Activated CD4-positive, alpha-beta T cell treated with anti-CD3 and anti-CD28 coated beads for 48 hours (primary cell): ENCODE data around the gene AGAP5.
A peak's percentile ranks its signal among the peaks of the same experiment; 100 is the strongest.

Experiments used
- DNase-seq: peaks from one replicate; pipeline ENCODE4 v3.0.0-alpha.2; 2020

AGAP5 gene

DNA sequence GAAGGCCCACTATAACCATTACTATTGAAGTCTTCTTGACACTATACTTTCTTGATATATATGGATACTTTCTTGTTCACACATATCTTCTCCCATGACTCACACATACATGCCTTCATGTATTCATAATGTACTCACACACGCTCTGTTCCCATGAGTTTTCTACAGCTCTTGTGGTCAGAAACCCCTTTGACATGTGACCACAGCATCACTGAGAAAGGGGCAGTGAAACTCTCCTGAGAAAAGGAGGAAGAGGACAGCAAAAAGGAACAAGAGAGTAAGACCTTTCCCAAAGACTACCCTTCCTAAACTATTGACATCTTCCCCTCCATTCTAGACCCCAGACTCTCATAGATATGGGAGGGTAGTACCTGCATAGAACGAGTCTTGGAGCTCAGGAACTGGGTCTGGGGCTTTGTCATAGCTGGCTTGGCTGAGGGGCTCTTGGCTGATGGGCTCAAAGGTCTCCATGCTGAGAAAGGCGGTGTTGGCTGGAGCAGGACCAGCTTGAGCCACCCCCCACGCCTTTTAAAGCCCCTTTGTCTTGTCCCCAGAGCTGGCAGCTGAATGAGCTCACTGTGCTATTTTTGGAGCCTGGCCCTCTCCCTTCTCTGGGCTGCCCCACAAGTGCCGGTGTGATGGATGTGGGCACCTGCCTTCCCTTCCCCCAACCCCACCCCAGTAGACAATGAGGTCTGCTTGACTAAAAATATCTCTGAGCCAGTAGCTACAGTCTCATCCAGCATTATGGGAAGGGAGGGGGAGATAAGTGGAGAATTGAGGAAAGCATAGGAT is 47.2 kb downstream of the AGAP5 start:
- DNase-seq, result no peak

DNA sequence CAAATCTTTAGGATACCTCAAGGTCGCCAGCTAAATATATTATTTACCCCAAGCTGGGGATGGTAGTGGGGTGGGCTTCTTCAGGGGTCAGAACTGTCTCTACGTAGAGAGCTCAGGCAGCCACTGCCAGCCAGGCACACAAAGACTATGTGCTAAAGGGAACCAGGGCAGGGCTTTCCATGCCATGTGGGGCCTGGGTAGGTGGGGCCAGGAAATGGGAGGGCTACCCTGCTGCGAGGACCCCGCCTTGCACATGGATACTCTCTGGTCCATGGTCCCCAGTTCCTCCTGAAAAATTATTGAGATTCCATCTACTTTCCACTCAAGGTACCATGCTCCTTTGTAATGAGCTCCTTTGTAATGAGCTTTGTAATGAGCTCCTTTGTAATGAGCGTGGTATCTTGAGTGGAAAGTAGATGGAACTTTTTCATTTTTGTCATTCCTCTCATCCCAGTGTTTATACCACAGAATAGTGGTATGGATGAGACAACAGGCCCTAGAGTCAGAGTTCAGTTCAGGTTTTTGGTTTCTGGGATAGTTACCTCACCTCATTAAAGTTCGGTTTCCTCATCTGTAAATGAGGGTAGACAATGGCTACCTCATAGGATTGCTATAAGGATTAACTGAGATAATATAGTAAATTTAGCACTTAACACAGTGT is 47.9 kb downstream of the AGAP5 start:
- DNase-seq, result no peak

DNA sequence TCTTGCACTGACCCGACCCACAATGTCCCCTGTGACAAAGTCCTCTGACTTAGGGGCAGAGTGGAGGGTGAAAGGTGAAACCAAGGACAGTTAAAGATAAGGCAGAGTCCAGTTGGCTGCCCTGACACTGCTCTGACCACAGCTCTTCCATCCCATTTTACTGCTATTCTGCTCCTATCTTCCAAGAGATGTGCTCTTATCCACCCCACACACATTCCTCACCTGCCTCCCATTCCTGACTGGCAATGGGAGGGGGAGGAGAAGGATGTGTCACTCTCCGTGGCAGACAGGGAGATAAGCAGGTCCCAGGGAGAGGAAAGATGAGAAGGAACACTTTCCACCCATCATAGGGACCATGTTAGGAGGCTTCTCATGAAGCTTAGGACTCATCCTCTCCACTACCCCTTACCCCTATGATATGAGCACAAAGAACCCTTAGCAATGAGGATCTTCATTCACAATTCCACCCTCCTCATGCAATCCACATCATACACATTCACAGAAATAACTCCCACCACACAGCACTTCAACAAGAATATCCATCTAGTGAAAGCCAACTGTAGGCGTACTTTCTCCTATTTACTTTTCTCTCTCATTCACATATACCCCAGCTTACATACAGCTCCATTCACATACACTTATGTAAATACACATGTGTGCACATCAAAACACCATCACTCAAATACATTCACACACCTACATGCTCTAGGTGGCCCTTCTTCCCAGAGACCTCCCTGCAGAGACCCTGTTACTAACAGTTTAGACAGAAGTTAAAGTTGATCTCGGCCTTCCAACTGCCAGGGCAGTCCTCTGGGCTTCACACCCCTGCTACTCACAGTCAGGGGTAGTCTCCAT is 48.7 kb downstream of the AGAP5 start:
- DNase-seq, result no peak

DNA sequence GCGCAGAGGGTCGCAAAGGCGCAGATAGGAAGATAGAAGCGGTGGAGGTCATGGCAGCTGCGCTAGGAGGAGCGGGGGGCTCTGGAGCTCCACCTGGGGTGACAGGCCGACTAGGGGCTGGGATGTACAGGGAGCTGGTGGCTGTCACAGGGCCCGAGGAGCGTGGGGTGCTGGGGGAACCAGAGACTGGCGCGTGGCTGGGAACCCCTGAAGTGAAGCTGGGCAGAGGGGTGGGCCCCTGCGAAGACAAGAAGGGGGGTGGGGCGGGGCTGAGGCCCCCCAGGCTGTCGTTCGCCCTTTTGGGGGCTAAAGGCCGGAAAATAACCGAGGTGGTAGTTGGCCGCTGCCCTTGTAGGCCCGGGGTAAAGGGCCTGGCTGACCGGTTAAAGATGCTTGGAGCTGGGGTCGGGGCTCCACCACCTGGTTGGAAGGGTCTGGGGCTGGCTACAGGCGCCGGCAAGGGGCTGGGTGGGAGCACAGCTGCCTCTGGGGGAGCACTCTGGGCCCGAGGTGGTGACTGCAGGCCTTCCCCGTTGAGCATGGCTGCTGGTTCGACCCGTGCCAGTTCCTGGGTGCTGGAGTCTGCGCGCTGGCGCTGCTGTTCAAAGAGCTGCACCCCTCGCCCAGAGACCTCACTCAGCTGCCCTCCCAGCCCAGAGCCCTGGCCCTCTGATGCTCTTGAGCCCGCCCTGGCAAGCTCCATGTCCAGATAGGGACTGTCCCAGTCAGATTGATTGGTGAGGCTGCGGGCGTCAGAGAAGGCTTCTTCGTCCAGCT is 49.8 kb downstream of the AGAP5 start:
- no peak for DNase-seq

DNA sequence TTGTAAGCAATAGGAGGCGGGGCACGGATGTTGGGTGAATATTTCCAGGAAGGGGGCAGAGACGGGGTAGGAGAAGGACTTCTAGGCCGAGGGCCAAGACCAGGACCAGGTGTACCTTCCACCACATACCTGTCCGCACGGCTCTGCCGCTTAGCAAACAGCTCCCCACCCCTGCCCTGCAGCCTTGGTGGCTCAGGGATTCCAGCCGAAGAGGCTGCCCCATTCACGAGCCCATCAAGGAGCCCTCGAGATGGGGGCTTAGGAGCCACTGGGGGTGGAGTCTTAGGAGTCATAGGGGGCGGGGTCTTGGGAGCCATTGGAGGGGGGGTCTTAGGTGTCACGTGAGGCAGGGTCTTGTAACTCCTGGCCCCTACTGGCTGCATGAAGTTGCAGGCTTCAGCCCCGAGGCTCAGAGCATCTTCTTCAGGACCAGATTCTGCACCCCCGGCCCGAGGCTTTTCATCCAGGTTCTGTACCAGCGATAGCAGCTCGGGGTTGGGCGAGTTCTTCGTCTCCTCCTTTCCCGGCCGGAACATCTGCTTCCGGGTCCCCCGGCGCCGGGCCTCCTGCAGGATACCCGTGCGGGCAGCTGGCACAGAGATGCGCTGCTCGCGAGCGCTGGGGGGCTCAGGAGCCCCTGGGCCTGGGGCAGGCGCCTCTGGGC is 50.6 kb downstream of the AGAP5 start:
- peak; percentile 40 for DNase-seq

DNA sequence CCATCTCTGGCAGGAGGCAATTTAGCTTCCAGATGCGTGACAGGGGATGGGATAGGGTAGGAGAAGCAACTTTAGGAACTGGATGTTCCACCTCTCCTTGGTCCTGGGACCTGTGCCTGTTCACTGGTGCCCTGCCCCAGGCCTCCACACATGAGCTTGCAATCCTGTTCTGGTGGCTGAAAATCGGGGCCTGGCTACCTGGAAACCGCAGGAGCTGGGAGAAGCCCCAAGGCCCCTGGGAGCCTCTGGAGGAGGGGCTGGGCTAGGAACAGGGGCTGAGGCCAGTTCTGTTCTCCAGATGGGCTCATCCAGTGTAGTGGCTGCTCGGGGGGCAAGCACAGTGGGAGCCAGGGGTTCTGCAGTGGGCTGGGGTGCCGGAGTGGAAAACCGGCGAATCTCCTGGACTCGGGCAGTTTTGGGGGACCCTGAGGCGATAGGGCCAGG is 51.3 kb downstream of the AGAP5 start:
- no peak for DNase-seq

DNA sequence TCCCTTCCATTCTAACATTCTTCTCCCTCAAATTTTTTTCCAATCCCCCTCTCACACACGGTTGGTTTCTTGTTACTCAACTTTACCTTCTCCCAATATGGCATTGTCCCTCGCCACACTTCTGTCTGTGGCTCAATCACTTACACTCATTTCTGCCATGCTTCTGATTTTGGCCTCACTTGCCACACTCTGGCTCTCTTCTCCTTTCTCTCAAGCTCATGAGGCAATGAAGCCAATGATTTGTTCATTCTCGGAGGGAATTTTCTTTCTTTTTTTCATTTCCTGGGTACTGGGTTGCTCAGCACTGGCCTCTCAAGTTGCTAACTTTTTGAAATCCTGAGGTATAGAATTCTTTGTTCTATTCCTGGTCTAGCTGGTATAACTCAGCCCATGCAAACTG is 52.7 kb downstream of the AGAP5 start:
- DNase-seq, result no peak

DNA sequence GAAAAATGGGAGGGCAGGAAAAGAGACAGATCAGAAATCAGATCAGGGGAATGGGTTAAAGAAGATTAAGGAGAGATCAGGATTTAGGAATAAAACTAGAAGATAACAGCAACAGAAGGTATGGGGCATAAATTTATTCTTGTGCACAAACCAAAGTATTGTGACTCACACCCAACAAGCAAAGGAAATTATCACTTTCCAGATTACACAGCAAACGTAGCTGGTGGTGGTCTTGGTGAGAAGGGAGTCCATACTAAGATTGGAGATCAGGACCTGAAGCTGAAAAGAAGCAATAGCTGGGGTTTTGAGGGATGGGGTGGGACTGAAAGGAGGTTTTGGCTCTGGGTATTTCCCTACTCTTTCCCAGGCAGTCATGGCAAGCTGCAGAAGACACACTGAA is 53.1 kb downstream of the AGAP5 start:
- DNase-seq, result no peak

DNA sequence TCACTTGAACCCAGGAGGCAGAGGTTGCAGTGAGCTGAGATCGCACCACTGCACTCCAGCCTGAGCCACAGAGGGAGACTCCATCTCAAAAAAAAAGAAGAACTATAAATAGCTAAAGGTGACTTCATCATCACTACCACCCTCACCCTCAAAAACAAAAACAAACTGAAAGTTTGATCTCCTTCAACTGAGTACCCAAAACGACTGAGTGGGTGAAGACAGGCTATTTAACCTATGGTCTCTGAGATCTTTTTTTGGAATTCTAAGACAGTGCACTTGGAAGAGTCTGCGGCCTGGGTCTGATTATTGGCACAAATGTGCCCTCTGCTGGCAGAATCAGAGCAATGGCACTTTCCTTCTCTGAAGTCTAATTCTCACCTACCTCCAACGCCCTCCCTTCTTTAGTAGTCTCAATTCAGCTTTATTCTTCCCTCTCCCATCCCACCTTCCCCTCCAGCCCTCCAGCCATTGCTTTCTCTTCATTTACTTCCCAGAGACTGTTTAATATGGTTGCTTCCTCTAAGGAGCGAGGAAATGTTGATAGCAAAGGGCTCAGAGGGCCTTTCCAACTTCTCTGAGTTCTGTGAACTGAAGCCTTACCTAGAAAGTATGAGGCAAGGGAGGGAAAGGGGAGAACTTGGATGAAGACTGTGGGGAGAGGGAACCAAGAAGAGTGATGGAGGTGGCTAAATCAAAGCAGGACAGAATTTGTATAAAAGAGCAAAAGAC is 53.7 kb downstream of the AGAP5 start:
- peak; percentile 54 for DNase-seq

DNA sequence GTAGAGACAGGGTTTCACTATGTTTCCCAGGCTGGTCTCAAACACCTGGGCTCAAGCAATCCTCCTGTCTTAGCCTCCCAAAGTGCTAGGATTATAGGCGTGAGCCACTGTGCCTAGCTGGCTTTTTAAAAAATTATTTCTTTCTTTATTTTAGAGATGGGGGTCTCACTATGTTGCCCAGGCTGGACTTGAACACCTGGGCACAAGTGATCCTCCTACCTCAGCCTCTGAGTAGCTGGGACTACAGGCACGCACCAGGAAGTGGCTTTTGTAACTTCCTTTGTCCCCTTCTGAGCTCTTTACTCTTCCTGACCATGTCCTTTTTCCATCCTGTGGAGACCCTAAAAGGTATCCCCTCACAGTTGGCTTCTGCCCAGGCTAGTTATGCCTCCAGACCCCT is 54.5 kb downstream of the AGAP5 start:
- DNase-seq, result no peak

DNA sequence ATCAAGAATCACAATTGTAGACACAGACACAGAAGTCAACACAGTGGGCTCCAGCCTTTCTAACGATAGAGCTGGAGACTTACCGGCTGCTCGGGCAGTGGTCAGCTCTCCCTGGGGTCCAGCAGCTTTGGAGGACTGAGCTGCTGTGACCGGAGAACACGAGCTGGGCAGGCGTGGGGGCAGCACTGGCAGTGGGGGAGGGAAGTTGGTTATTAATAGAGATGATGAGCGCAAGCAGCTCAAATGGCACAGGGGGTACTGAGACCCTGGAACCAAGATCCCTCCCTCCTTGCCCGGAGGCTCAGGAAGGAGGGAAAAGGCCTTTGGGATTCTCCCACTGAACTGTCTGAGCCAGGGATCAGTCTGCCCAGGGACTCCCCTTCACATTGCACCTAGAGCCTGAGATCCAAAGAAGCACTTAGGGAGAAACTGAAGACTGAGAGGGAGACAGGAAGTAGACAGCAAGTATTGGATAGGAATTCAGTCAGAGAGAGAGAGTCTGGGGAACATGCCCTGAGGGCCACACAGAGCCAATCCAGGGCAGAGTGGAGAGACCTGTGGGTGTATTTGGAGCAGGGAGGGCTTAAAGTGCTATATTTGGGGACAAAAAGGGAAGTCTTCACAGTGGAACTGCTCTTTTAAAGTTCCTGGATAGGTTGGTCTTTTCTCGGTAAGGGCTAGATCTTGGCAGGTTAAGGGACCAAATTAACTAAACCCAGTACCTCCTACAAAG is 56.4 kb downstream of the AGAP5 start, which contains the start of gene MYOZ1:
TSS of gene MYOZ1 (minus strand) at position 147 of the 733 bp plus-strand sequence. CDS start 1,457 bp downstream, outside the sequence.
- no peak for DNase-seq

DNA sequence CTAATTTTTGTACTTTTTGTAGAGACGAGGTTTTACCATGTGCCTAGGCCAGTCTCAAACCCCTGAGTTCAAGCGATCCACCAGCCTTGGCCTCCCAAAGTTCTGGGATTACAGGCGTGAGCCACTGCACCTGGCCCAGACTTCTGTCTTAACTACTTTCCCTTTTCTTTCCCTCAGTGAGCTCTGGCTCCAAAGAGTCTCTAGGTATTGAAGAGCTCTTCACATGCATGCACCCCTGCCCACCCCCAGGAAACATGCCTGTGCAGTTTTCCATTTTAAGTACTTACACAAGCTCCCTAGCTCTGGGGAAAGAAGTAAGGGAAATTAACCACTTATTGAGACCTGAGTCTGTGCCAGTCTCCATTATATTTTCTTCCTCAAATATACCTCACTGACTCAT is 58.6 kb downstream of the AGAP5 start:
- DNase-seq, result no peak

DNA sequence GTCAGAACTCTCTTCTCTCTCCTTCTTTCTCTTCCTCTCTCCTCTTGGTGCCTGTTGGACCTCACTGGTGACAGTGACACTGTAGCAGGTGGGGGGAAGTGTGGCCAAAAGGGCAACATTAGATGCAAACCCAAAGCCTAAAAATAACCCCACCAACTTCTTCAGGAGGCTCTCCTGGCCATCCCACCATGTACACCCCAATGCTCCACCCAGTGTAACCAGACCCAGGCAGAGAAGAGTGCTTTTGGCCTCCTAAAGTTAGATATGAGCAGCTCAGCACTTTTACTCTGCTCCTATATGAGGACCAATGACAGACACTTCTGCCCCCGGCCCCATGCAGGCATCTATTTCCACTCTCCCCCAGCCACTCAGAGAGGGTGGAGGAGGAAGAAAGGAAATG is 62.1 kb downstream of the AGAP5 start:
- no peak for DNase-seq

DNA sequence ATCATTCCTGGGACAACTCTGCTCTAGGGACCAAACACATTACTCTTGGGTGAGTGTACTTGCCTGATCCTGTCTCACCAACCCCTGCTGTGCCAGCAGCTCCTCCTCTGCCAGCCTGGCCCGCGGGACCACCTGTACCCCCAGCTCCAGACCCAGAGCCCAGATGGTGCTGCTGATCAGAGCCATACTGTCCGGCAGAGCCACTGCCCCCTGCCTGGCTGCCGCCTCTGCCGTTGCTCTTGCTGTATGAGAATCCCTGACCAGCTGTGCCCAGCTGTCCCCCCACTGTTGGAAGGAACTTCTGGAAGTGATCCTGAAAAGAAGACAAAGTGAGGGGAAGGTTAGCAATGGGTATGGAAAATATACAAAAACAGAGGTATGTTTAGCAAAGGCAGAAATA is 63.5 kb downstream of the AGAP5 start:
- DNase-seq, result no peak

DNA sequence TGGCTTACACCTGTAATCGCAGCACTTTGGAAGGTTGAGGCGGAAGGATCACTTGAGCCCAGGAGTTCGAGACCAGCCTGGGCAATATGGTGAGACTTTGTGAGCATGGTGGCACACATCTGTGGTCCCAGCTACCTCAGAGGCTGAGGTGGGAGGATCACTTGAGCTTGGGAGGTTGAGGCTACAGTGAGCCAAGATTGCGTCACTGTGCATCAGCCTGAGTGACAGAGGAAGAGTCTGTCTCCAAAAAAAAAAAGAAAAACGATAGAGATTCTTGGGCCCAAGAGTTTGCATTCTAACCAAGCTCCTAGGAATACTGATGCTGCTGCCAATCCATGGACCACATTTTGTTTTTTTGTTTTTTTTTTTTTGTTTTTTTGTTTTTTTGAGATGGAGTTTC is 68.7 kb downstream of the AGAP5 start:
- DNase-seq, result no peak

DNA sequence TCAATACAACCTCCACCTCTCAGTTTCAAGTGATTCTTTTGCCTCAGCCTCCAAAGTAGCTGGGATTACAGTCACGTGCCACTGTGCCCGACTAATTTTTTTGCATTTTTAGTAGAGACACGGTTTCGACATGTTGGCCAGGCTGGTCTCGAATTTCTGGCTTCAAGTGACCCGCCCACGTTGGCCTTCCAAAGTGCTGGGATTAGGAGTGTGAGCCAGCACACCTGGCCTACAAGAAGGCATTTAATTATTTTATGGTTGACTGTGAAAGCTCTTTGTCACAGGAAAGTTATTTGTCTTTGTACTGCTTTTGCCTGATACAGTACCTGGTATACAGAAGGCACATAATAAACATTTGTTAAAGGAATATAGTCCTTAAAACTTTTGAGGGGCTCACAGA is 69.5 kb downstream of the AGAP5 start:
- DNase-seq, result no peak

DNA sequence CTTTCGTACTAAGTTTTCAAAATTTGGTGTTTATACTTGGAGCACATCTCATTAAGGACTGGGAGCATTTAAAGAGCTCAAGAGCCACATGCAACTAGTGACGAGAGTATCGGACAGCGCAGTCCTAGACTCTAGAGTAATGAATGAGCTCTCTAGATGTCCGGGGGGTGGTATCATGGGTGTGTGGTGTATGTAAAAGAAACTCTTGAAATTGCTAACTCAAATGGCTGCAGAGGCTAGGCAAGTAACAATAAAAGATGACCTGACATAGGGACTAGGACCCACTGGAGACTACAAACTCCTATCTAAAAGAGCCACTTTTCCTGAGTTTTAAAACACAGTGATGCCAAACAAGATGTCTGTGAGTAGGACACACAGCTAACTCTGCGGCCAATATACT is 70.6 kb downstream of the AGAP5 start:
- no peak for DNase-seq

DNA sequence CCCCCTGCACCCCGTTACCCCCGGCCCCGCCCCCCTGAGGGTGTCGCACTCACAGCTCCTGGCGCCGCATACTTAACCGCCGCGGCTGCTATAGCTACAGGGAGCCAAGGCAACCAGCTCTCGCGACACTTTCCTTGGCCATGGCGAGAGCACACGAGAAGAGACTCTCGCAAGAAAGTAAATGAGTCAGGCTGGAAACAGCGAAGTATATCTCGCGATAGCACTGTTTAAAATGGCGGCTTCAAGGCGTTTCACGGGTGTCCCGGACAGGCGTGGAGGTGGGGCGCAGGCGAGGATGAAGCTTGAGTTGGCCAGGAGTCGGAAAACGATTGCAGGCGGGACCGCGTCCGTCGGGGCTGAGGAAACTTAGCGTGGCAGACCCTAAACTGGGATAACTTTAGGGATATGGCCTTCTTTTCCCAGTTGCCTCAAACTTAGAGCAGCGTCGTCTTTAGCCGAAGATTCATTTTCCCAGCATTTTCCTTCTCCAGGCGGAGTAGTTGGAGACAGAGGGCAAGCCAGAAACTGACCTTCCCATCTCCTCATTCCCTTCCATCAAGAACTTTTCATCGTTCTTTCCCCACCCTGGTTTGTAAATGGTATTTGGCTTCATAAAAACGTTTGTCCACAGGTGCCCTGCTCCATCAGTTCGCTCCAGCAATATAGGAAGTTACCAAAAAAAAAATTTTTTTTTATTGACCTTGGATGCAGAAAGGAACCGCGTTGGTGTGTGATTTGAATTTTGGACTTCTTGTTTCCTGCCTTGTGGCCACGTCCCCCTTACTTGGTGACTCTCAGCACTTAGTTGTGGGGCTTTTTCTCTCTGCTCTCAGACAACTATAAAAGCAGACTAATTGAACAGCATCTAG is 71.8 kb downstream of the AGAP5 start:
- DNase-seq, result peak; percentile 94

DNA sequence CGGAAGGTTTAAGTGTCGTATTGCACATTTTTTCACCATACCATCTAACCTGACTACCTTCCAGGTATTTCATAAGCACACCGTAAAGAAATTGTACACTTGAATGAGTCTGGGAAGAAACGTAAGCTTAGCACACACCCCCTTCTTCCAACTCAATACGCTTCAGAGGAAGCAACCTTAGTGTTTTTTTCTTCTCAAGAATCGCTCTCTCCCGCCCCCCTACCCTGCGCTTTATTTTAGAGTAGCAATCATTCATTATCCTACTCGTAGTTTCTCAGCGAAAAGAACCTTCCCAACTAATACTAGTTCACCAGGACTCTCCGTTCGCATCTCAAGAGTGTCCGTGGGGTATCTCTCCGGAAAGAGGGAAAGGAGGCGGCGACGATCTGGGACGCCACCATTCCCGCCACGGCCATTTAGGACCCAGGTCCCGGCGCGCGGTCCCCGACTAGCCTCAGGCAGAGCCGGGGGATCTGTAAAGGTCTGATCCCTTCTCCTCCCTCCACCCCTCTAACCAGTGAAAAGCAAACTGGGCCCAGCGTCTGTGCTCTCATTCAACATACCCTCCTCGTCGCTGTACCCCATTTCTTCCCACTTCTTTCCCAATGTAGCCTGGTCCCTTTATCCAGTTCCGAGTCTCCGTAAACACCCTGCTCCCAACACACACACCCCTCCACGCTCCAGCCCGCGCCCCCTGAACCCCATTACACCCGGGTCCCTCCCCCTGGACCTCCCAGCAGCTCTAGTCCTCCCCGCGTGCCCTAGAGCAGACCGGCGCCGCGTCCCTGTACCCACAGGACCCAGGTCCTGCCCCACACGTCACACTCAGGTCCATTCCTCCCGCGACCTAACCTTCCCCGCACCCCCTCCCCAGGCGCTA is 72.7 kb downstream of the AGAP5 start:
- peak; percentile 18 for DNase-seq
